ENCODE results near the gene ASAP2.

Gene ASAP2

DNA sequence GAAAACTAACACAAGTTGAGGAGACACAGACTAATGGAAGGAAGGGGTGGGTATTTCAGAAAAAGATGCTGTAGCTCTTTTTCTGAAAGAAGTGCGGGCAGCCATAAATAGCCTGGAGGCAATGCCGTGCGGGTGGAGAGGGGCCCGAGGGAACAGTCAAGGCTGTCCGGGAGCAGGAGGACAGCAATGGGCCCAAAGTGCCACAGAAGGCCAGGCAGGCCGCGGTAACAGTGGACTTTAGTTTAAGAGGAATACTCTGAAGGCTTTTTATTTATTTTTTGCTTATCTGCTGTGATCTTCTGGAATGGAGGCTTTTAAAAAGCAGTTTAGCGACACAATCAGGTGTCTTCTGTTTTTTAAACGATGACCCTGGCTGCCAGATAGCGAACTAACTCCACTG lies 213.9 kb downstream of the ASAP2 start:
- TF ChIP-seq, protein P1, sequence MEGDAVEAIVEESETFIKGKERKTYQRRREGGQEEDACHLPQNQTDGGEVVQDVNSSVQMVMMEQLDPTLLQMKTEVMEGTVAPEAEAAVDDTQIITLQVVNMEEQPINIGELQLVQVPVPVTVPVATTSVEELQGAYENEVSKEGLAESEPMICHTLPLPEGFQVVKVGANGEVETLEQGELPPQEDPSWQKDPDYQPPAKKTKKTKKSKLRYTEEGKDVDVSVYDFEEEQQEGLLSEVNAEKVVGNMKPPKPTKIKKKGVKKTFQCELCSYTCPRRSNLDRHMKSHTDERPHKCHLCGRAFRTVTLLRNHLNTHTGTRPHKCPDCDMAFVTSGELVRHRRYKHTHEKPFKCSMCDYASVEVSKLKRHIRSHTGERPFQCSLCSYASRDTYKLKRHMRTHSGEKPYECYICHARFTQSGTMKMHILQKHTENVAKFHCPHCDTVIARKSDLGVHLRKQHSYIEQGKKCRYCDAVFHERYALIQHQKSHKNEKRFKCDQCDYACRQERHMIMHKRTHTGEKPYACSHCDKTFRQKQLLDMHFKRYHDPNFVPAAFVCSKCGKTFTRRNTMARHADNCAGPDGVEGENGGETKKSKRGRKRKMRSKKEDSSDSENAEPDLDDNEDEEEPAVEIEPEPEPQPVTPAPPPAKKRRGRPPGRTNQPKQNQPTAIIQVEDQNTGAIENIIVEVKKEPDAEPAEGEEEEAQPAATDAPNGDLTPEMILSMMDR (IDR thresholded peaks at IDR 0.05; ENCODE audit: insufficient read depth, missing control alignments): no peak
- DNase-seq (ENCODE audit: insufficient read length, low spot score): no peak
- no peak for FAIRE-seq

DNA sequence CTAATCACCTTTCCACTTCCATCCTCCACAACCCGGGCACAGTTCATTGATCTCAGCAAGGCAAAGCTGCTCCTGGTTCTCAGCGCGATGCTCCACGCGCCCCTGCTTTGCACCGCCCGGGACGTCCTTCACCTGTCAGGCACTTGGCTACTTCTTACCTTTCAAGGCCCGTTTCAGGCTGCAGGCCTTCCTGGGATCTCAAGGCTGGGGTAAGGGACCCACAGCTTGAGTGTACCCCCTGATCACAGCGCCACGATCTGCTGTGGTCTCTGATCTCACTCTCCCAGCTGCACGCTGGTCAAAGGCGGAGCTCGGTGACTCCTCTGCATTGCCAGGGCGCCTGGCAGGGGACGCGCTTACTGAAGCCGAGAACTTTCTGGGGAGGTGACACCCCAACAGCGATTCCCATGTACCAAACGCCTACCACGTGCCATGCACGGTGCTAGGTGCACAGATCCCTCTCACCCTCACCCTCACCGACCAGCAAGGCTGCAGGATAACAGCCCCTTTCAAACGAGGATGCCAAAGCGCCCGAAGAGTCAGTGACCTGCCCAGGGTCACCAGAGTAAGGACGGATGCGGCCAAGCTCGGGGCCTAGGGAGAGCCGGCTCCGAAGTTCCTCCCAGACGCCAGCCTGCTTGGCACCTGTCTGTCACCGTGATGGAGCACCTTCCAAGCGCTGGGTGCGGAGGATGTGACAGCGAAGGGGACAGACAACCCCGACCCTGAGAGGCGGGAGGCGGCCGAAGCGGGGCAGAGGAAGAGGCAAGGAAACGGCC lies 215.9 kb downstream of the ASAP2 start:
- FAIRE-seq: no peak
- TF ChIP-seq, protein P1 (IDR thresholded peaks at IDR 0.05; ENCODE audit: insufficient read depth, missing control alignments): no peak
- no peak for DNase-seq (ENCODE audit: insufficient read length, low spot score)

DNA sequence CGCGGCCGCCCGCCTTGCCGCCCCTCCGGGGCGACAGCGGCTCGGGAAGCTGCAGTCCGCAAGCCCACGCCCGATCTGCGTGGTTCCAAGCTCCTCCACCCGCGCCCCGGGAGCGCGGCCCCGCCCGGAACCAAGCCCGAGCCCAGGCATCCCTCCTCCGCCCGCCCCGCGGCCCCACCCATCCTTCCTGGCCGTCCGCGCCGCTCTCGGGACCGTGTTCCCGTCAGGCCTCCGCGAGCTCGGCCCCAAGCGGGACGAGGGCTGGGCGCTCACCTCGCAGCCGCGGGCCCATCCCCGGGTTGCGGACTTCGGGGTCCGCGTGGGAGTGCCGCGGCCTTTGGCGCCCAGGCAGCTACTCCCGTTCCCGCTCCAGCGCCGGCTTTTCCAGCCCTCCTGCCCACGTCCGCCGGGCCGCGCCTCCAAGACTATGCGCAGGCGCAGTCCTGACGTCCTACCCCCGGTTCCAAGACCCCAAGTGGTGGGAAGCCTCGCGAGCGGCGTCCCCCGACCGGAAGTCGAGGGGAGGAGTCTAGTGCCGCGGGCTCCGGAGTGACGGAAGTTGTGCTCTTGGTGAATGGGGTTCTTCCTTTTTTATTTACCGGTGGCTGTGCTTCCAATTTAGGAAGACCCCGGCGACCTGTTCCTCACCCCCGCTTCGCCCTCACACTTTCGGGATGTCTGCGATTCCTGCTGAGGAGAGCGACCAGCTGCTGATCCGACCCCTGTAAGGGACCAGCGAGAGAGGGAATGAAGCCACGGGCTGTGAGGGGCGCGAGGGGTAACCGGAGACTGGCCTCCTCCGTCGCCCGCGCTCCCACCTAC lies 216.7 kb downstream of the ASAP2 start, which contains the start of the genes CPSF3 and ITGB1BP1:
TSS of gene CPSF3 (plus strand) at position 555 of the 822 bp plus-strand sequence. CDS start at position 675, 120 bp downstream.
TSS of gene ITGB1BP1 (minus strand) at position 429 of the 822 bp plus-strand sequence. CDS start 4,831 bp downstream, outside the sequence.
- DNase-seq (ENCODE audit: insufficient read length, low spot score) (peak; percentile 96), FAIRE-seq (no peak)
- TF ChIP-seq, protein P1 (IDR thresholded peaks at IDR 0.05; ENCODE audit: insufficient read depth, missing control alignments): no peak

DNA sequence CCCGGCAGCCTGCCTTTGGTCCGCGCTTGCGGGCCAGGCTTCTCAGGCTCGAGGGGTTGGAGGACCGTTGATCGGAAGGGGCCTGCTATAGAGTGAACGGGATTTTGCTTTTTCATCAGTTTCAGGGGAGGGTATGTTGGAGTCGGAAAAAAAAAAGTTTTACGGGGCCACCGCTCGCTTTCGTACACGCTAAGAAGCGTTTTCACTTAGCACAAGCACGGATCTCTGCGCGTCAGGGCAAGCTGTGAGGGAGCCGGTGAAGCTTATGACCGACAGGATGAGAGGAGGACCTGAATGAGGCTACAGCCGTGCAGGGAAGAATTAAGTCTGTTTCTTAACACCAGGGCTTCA lies 217.3 kb downstream of the ASAP2 start:
- TF ChIP-seq, protein P1 (IDR thresholded peaks at IDR 0.05; ENCODE audit: insufficient read depth, missing control alignments): no peak
- no peak for DNase-seq (ENCODE audit: insufficient read length, low spot score)
- FAIRE-seq: no peak

DNA sequence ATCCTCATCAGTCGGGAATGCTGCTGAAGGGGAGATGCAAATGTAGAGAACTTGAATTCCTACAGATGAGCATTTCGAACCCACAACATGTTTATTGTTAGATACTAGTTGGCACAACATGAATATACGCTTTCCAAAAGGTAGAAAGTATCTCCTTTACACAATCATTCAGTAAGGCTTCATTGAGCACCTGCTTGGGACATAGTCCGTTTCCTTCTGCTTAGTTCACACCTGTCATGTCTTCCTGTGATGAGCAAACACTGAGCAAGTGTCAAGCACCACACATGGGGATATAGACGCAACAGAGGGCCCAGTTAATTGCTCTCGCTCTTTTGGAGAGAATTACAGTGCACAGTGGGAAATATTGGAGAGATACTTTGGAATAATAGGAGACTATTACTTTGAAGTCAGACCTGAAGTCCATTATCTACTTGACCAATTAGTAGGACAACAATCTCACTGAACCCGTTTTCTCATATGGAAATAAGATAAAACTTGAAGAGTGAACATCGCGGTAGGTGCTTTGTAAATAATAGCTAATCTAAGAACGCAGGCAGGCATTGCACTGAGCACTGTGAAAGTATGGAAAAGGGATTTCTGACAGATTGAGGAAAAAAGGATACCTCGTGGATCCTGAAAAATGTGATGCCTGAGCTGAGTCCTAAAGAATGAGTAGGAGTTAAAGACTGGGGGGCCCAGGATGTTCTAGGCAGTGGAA lies 218.0 kb downstream of the ASAP2 start:
- DNase-seq (ENCODE audit: insufficient read length, low spot score) (no peak), FAIRE-seq (no peak)
- TF ChIP-seq, protein P1 (IDR thresholded peaks at IDR 0.05; ENCODE audit: insufficient read depth, missing control alignments): no peak

DNA sequence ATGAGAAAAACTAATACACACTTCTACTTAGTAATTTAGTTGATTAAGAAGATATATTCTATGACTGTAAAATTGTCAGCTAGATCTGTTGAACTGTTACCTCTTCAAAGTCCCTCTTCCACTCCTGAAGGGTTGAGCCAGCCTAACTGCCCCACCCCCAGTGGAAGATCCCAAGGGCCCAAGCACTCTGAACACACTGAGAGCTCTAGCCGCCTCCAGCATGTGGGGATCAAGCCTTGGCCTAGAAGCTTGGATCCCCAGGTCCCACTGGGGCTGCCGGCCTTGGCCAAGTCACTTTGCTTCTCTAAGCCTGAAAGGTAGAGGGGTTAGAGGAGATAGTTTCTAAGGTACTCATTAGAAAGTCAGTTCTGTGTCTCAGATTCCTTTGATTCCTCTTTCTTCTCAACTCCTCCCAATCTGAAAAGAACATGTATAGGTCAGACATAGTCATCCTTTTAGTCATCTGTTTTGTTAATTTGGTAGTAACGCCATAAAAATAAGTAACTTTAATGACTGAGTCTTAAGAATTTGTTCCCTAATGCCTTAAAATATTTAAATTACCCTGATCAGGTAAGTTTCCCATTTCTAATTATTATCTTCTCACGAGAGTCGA lies 222.5 kb downstream of the ASAP2 start:
- FAIRE-seq (no peak), DNase-seq (ENCODE audit: insufficient read length, low spot score) (no peak)
- TF ChIP-seq, protein P1 (IDR thresholded peaks at IDR 0.05; ENCODE audit: insufficient read depth, missing control alignments): no peak
